Measurements from ENCODE around the gene TSKU.

TSKU gene

GRCh38 chr11:76752321-76753143 lies 30.6 kb upstream of the TSKU start:
- DNase-seq (ENCODE audit: low read depth): no peak

GRCh38 chr11:76753449-76753848 lies 29.7 kb upstream of the TSKU start:
- no peak for DNase-seq (ENCODE audit: low read depth)

- no peak for DNase-seq (ENCODE audit: low read depth)
These were observed 29.2 kb upstream of the TSKU start for GRCh38 chr11:76753950-76754349.

- DNase-seq (ENCODE audit: low read depth): no peak
These were observed 26.8 kb upstream of the TSKU start for GRCh38 chr11:76756341-76756741.

- DNase-seq (ENCODE audit: low read depth): no peak
These were observed 24.8 kb upstream of the TSKU start for GRCh38 chr11:76758311-76758710.

- no peak for DNase-seq (ENCODE audit: low read depth)
These were observed 24.1 kb upstream of the TSKU start for GRCh38 chr11:76759092-76759491.

GRCh38 chr11:76759517-76759916 lies 23.6 kb upstream of the TSKU start:
- no peak for DNase-seq (ENCODE audit: low read depth)

- DNase-seq (ENCODE audit: low read depth): no peak
These were observed 22.9 kb upstream of the TSKU start for GRCh38 chr11:76760236-76760635.

- no peak for DNase-seq (ENCODE audit: low read depth)
These were observed 21.3 kb upstream of the TSKU start for GRCh38 chr11:76761718-76762355.

GRCh38 chr11:76762356-76762752 lies 20.8 kb upstream of the TSKU start:
- no peak for DNase-seq (ENCODE audit: low read depth)

GRCh38 chr11:76762867-76763572 lies 20.1 kb upstream of the TSKU start:
- DNase-seq (ENCODE audit: low read depth): no peak

GRCh38 chr11:76763573-76764346 lies 19.4 kb upstream of the TSKU start:
- DNase-seq (ENCODE audit: low read depth): no peak

GRCh38 chr11:76764941-76765665 lies 18.1 kb upstream of the TSKU start:
- no peak for DNase-seq (ENCODE audit: low read depth)

GRCh38 chr11:76765863-76766350 lies 17.2 kb upstream of the TSKU start:
- no peak for DNase-seq (ENCODE audit: low read depth)

- DNase-seq (ENCODE audit: low read depth): no peak
These were observed 16.6 kb upstream of the TSKU start for GRCh38 chr11:76766521-76766920.

GRCh38 chr11:76767659-76768058 lies 15.5 kb upstream of the TSKU start:
- no peak for DNase-seq (ENCODE audit: low read depth)

GRCh38 chr11:76768088-76768908 lies 14.9 kb upstream of the TSKU start:
- no peak for DNase-seq (ENCODE audit: low read depth)

- DNase-seq (ENCODE audit: low read depth): no peak
These were observed 14.1 kb upstream of the TSKU start for GRCh38 chr11:76768909-76769560.

GRCh38 chr11:76769645-76770586 lies 13.2 kb upstream of the TSKU start:
- no peak for DNase-seq (ENCODE audit: low read depth)

All from activated T-helper 9 cell treated with anti-CD3 and anti-CD28 coated beads, Interleukin-2, amount 50 U/mL, for 16 hours (primary cell).